Suprapubic skin (tissue), 3 donors: ENCODE data around the gene TFE3.

Experiments used
- EP300 ChIP-seq: sonication (generic); formaldehyde crosslinking; IDR thresholded peaks from one replicate; pipeline ENCODE4 v1.6.1; 2017; ENCODE audit warnings: antibody characterized with exemption
- POLR2A ChIP-seq, 2 donors: fragments of 450-650 bp; IDR thresholded peaks; one replicate each; pipeline ENCODE4 v1.6.1; 2017; ENCODE audit warnings: antibody characterized with exemption in 2 of 2, mild to moderate bottlenecking in 2 of 2, moderate library complexity in 2 of 2
- TF ChIP-seq, protein P1 (sequence below), 2 donors: fragments of 200-600 bp in 1 of 2; fragments of 450-650 bp in 1 of 2; sonication (generic) in 1 of 2; IDR thresholded peaks; one replicate each; pipeline ENCODE4 v1.5.1; 2016 to 2019; ENCODE audit warnings: antibody characterized with exemption in 2 of 2, mild to moderate bottlenecking in 1 of 2, moderate library complexity in 1 of 2

DNA sequence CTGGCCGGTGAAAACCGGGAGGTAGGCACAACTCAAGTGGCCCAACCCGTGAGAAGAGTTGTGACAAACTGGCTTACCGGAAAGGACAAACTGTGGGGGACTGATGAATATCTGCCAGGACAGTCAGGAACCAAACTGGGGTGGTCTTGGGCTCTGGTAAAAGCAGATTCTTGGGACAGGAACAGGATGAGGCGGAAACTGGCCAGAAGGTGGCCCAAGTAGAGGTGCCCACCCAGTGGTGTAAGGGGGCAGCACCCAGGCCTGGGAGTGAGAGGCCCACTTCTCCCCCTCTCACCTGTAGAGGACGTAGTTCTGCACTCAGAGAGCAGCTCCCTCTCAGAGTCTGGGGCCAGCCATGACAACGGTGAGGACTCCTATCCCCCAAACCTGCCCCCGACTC, 21.6 kb upstream of the TFE3 start:
- TF ChIP-seq EP300, result no peak
- no peak for TF ChIP-seq POLR2A (IDR thresholded peaks at IDR 0.05)
- TF ChIP-seq, protein P1, sequence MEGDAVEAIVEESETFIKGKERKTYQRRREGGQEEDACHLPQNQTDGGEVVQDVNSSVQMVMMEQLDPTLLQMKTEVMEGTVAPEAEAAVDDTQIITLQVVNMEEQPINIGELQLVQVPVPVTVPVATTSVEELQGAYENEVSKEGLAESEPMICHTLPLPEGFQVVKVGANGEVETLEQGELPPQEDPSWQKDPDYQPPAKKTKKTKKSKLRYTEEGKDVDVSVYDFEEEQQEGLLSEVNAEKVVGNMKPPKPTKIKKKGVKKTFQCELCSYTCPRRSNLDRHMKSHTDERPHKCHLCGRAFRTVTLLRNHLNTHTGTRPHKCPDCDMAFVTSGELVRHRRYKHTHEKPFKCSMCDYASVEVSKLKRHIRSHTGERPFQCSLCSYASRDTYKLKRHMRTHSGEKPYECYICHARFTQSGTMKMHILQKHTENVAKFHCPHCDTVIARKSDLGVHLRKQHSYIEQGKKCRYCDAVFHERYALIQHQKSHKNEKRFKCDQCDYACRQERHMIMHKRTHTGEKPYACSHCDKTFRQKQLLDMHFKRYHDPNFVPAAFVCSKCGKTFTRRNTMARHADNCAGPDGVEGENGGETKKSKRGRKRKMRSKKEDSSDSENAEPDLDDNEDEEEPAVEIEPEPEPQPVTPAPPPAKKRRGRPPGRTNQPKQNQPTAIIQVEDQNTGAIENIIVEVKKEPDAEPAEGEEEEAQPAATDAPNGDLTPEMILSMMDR (IDR thresholded peaks at IDR 0.05), result no peak
